Cortex of kidney (tissue), 1 donor: ENCODE results near the gene SKIC2.
"Not testable (repeated sequence)": the region's sequence is repeated elsewhere in the genome, so short reads cannot be mapped to it uniquely, and the experiment has no call there.

ENCODE experiments used
- DNase-seq: peaks from one replicate; lab custom pipeline; 2025; lab: John Stamatoyannopoulos, UW

The SKIC2 gene

DNA sequence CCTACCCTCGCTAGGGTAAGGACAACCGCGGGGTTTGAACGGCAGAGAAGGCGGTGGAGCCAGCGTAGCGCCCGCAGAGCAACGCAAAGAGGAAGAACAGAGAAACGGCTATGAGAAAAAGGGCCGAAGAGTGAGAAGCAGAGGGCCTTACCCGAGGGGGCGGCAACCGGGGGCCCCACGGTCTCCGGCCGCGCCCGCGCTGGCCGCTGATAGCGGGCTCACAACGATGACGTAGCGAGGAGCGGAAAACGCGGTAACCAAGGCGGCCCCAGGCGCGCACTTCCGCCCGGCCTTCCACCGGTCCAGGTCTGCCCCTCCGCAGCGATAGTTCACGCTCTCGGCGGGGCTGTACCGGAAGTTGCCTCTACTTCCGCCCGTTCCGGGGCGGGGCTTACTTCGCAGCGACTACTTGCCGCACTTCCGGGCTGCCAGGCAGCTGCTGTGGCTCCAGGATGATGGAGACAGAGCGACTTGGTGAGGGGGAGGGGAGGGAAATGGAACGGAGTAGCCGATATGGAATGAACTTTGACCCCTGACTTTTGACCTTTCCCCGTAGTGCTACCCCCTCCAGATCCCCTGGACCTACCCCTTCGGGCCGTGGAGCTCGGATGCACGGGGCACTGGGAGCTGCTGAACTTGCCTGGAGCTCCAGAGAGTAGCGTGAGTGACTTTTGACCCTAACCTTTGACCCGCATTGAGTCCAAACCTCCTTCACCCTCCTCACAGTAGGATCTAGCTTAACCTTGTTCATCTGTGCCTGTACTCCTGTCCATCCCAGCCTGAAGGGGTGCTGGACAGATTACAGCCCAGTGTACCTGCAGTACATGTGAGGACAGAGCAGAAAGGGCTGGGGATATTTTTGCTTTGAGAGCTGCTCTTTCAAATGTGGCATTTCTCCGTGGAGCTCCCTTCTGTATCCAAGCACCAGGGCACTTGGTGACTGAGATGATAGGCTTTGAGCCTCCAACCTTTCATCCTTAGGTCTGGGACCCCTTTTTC lies at the start of gene SKIC2, which contains the start of gene NELFE:
SKIC2 (plus strand) TSS at position 435 of the 999 bp plus-strand sequence; CDS start at position 453, 18 bp downstream.
NELFE (minus strand) TSS at position 231 of the 999 bp plus-strand sequence. CDS start 525 bp downstream, outside the sequence.
- peak; percentile 62 for DNase-seq

- not testable (repeated sequence) for DNase-seq
Observed at GRCh38 chr6:31909298-31909697, 49.7 kb upstream of the SKIC2 start.

DNA sequence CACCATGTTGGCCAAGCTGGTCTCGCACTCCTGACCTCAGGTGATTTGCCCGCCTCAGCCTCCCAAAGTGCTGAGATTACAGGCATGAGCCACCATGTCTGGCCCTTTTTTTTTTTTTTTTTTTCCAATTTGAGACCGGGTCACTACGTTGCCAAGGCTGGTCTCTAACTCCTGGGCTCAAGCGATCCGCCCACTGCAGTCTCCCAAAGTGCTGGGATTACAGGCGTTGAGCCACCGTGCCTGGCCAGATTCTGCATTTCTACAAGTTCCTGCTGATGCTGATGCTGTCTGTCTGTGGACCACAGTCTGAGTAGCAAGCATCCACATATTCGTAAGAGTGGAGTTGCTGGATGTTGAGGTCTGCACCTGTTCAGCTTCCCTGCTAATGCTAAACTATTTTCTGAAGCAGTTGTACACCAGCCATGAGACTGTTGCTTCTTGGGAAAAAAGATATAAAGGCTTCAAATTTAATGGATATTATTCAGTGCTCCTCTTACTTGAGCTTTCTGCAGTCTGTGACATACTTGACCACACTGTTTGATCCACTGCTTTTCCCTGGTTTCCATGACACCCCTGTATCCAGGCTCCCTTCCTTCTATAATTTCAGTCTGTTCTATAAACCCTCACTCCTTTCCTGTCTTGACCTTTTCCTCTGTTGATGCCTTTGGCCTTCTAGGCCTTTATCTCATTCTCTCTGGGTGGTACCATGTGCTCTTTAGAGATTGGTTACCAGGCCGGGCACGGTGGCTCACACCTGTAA lies 47.0 kb upstream of the SKIC2 start:
- DNase-seq = no peak

- DNase-seq = no peak
Observed at GRCh38 chr6:31915351-31915750, 43.6 kb upstream of the SKIC2 start.

GRCh38 chr6:31915756-31916155 lies 43.2 kb upstream of the SKIC2 start:
- DNase-seq = no peak

DNA sequence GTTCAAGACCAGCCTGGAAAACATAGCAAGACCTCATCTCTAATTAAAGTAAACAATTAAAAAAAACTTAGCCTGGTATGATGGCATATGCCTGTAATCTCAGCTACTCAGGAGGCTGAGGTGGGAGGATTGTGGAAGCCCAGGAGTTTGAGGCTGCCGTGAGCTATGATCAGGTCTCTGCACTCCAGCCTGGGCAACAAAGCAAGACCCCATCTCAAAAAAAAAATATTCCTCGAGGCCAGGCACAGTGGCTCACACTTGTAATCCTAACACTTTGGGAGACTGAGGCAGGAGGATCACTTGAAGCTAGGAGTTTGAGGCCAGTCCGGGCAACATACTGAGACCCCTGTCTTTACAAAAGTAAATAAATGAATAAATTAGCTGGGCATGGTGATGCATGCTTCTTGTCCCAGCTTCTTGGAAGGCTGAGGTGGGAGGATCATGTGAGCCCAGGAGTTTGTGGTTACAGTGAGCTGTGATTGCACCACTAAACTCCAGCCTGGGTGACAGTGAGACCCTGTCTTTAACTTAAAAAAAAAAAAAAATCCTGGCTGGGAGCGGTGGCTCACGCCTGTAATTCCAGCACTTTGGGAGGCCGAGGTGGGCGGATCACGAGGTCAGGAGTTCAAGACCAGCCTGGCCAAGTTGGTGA lies 40.8 kb upstream of the SKIC2 start:
- DNase-seq = no peak

- no peak for DNase-seq
Observed at GRCh38 chr6:31919624-31920303, 39.2 kb upstream of the SKIC2 start.

DNA sequence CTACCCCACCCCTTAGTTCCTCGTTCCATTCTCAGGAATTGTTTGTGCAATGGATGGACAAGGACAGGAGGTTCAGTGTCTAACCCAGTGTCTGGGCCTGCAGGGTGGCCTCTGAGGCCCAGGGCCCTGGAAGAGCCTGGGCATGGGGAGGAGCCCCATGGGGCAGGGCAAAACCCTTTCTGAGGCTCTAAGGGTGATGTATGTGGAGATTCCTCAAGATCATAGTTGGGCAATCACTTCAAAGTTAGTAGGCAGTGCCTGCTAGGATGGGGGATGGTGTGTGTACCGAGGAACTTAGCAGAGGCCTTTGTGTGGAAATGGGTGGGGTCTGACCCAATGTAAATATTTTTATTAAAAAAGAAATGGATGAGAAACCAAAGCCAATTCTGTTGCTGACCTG lies 38.2 kb upstream of the SKIC2 start:
- DNase-seq = no peak

DNA sequence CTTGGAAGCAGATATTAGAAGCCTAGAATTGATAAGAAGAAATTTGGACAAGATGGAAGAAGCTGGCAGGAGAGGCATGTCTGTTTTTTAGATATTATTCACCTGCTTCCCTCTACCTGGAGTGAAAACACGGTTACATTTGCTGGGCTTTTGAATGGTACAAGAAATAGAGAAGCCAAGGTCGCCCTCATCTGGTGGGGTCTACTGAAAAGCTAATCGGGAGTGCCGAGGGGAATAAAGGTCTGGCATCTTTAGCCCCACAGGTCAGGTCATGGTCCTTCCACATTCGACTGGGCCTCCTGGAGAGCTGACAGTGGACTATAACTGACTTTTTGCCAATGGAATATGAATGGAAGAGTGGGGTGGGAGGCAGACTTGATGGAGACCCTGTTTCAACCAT lies 36.0 kb upstream of the SKIC2 start:
- no peak for DNase-seq

- DNase-seq = no peak
Observed at GRCh38 chr6:31927242-31927862, 31.6 kb upstream of the SKIC2 start, which contains the start of gene C2. Gene C2 (plus strand): TSS chr6:31927717. CDS start chr6:31927753, 36 bp downstream.

GRCh38 chr6:31927863-31928671 lies 30.9 kb upstream of the SKIC2 start:
- DNase-seq = no peak

- DNase-seq = no peak
Observed at GRCh38 chr6:31928672-31928939, 30.4 kb upstream of the SKIC2 start.

GRCh38 chr6:31930962-31931361 lies 28.0 kb upstream of the SKIC2 start:
- no peak for DNase-seq

GRCh38 chr6:31932137-31932536 lies 26.8 kb upstream of the SKIC2 start:
- DNase-seq = not testable (repeated sequence)

DNA sequence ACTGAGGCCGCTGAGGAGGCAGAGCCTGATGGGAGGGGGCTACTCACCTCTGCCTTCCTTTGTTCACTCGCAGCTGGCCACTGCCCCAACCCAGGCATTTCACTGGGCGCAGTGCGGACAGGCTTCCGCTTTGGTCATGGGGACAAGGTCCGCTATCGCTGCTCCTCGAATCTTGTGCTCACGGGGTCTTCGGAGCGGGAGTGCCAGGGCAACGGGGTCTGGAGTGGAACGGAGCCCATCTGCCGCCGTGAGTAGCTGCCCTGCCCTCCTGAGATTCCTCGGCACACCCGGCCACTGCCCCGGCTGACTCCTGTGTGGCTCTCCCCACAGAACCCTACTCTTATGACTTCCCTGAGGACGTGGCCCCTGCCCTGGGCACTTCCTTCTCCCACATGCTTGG lies 25.4 kb upstream of the SKIC2 start:
- no peak for DNase-seq

GRCh38 chr6:31935021-31935420 lies 24.0 kb upstream of the SKIC2 start:
- no peak for DNase-seq

DNA sequence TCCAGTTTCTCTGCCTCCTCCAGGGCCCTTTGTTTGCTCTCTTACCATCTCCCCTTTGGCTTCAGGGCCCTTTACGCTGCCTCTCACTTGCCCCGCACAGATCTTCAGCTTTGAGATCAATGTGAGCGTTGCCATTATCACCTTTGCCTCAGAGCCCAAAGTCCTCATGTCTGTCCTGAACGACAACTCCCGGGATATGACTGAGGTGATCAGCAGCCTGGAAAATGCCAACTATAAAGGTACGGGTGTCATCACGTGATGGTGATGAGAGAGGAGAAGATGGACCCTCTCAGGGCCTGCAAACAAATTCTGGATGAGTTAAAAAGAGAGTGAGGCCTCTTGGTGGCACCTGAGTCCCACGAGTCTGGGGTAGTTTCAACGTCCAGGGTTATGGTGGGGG lies 23.2 kb upstream of the SKIC2 start:
- no peak for DNase-seq

- DNase-seq = no peak
Observed at GRCh38 chr6:31940256-31940664, 18.7 kb upstream of the SKIC2 start.

DNA sequence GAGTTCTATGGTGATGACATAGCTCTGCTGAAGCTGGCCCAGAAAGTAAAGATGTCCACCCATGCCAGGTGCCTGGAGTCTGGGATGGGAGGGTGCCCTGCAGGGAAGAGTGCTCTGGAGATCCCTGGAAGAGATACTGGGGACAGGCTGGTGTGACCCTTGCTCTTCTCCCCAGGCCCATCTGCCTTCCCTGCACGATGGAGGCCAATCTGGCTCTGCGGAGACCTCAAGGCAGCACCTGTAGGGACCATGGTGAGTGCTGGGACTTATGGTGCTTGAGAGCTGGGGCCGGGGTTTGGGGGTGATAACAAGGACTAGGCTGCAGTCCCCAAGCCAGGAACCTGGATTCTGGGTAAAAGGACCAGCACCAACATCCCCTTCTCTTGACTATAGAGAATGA lies 15.2 kb upstream of the SKIC2 start:
- no peak for DNase-seq

- DNase-seq = no peak
Observed at GRCh38 chr6:31945154-31945506, 13.8 kb upstream of the SKIC2 start.
